Raji (cell line): ENCODE results near the gene AICDA.

Experiments
- POLR2A ChIP-seq: IDR thresholded peaks from 2 replicates; pipeline ENCODE4 v1.6.1; 2011; ENCODE audit warnings: low read depth, low read length, control low read depth; ENCODE audit not compliant: insufficient read depth

AICDA gene

DNA sequence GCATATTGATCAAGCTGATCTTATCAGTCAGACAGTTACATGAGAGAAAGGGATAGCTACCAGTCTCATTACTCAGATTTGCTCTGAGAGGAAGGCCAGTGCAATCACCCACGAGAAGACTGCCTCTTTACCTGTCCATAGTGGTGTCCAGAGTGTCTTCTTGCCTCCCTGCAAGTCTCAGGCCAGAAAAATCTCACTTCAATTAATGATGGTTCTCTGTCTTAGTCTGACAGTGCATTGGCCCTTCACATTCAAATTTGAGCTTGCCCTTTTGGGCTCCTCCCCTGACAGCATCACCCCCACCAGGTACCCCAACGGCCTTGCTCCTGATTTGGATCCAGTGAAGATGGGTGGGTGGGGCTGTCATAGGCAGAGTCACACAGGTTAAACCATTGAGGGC, at the start of gene AICDA:
AICDA (minus strand) TSS at position 231 of the 400 bp plus-strand sequence; CDS start at position 139, 92 bp downstream.
- peak; percentile 96 for TF ChIP-seq POLR2A

DNA sequence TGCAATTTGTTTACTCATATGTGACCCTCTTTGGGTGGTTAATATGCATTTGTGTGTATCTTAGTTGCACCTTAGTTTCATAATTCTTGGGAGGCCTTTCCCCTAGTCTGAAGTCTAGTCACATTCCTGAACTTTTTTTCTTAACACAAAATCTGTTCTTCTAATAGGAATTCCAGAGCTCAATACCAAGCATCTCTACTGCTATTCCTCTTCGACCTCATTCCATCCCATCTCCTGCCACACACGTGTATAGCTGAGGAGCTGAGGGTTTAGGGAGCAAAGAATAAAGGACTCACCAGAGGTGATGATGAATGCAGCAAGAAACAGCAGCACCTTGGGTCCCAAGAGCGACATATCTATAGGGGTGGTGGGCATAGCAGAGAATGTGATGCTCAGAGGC, 49.1 kb upstream of the AICDA start:
- no peak for TF ChIP-seq POLR2A

DNA sequence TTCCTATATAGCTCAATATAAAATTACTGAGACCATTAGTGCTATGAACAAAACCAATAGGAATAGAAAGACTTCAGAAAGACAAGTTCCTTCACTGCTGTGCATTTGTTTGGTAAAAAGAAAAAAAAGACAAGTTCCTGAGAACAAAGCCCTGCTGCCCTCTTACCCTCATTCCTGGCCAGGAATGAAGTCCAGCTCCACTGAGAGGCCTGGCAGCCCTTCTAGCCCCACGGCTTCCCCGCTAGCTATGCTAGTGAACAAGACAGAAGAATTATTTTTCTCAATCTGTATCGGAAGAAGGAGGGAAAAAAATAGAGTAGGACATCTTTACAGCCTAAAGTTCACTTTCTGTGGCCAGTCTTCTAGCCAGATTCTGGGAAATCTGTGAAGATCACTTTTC, 48.4 kb upstream of the AICDA start:
- no peak for TF ChIP-seq POLR2A

DNA sequence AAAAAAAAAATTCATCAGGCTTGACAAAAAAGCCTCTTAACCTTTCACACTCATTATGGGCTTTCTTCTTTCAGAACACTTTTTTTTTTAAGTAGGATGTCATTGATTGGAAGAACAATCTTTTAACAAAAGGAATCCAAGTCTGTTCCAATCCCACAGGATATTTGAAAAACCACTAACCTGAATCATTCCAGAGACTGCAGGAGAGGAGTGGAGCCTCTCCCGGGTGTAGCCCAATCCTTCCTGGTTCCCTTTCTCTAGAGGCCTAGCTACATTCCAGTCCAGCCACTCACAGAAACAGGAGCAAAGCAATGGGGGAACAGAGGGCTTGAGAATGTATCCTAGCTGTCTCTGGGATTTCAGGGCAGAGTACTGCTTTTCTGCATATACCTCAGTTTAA, 45.7 kb upstream of the AICDA start:
- no peak for TF ChIP-seq POLR2A

DNA sequence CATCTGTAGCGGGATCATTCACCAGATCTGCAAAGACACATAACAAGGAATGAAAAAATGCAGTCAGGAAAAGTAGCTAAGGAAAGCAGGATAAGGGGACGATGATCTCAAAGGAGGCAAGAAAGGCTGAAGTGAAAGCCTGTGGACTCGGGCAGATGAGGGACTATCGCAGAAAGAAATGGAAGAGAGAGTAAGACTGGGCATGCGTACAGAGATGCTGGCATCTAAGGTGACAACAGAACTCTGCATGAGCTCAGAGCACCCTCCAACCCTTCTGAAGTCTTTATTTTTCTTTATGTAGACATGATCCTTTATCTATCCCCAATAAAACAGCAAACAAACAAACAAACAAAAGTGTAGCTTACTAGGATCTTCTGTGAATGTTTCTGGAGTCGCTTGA, 42.8 kb upstream of the AICDA start:
- TF ChIP-seq POLR2A: no peak

DNA sequence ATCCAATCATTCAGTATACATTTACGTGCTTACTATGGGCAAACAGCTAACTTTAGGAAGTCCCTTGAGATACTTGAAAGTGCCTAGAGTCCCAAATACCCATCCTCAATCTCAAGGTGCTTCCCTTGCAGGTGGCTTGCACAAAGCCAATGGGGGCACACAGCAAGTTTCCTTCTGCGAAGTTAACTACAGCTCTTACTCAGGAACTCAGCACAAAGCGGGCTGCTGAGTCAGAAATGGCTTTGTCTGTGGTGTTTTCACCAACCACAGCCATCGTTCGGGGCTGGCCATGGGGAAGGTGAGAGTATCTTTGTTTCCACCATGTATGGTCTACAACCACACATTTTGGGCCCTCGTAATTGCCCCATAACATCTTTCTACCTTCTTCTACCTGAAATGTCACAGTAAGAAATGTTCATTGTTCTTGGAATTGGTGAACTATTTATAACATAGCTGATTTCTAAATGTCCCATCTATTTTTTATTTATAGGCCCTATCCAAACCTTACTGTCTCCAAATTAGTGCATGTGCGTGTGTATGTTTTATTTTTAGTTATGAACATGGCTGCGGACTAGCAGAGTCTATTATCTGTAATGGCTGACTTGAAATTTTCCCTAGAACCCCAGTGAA, 36.0 kb upstream of the AICDA start:
- no peak for TF ChIP-seq POLR2A

DNA sequence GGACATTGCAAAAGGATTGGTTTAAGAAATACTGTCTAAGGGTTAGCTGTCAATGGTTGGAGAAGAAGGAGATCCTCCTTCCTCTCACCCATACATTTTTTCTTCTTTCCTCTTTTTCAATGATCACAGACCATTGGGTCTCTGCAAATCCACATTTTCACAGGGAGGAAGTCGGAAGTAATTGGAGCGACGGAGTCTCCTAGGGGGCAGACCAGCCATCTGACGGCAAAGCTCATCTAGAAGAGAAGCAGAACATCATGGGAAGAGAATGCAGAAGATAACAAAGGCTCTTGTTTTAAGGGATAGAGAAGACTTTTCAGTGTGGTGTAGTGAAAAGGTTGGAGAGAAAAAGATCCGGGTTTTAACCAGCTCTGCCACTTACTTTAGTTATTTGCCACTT, 35.3 kb upstream of the AICDA start:
- TF ChIP-seq POLR2A: no peak

DNA sequence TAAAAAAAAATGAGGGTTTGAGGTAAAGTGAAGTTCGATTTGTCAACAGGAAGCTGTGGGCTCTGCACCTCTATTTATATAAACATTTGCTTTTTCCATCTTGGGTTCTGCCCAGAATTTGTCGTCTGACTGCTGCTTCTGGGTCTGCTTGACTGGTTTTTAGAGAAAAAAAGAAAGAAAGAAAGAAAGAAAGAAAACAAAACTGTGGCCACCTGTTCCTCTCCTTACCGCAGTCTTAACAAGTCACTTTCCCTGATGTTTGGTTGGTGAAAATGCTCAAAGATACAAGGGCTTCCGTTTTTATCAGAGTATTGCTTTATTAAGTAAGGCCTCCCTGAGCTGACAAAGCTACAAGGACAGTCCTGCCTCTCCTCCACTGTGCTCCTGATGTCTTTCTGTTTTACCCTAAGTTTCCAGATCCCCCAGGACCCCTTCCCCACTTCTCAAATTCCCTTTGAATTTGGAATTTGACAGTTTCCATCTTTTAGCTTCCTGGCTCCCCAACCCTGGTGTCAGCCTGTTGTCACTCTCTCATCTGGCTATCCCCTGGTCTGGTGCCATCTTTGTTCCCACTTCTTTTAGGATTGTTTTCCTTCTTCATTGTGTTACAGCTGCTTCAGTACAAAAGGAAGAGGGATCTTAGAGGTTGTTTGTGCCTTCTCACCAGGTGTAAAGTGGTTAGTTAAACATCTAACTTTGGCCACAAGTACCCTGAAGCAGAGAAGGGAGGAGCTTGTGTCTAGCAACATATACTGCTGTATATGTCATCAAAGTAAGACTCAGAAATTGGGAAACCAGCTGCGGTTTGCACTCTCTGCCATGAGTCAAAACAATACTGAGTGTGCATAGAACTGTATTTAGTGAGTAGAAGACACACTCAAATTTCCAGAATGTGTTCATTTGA, 31.9 kb upstream of the AICDA start:
- peak; percentile 58; the same call in 1 of the 2 replicates for TF ChIP-seq POLR2A

DNA sequence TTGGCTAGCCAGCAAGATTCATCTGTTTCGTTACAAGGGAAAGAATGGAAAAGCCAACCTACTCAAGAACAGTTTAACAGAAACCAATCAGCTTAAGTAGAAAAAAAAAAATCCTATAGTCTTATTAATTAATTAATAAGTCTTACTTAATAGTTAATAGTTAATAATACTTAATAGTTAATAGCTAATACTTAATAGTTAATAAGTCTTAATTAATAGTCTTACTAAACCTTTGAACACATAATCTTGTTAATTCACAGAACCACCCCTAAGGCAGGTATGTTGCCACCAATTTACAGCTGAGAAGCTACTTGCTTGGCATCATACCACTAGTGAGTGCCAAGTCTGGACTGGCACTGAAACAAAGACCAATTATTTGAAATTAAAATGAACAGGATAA, 30.1 kb upstream of the AICDA start:
- TF ChIP-seq POLR2A: no peak

DNA sequence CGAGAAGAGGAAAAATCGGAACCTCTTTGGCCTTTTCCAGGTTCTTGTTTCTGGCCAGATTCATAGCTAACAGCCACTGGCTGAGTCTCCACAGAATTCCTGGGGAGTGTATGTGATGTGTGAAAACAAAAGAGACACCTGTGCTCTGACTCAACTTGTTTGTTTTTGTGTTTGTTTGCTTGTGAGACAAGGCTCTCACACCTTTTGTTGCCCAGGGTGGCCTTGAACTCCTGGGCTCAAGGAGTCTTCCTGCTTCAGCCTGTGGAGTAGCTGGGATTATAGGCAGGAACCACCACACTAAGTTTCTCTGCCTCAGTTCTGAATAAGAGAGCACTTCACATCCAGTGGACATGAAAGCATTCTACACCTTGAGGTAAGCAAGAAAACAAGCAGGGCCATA, 27.3 kb upstream of the AICDA start:
- no peak for TF ChIP-seq POLR2A

DNA sequence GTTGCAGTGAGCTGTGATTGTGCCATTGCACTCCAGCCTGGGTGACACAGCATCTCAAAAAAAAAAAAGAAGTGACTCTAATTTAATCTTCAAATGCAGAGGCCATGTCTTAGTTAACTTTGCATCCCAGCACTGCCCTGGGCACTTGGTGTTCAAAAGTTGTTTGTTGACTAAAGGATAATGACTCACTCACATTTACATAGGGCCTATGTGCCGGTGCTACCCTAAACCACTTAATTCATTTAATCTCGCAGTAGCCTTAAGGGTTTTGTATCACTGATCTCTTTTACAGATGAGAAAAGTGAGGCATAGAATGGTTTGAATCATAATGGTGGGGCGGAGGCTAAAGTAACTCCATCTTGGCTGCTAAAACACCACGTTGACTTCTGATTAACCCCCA, 26.3 kb upstream of the AICDA start:
- no peak for TF ChIP-seq POLR2A

DNA sequence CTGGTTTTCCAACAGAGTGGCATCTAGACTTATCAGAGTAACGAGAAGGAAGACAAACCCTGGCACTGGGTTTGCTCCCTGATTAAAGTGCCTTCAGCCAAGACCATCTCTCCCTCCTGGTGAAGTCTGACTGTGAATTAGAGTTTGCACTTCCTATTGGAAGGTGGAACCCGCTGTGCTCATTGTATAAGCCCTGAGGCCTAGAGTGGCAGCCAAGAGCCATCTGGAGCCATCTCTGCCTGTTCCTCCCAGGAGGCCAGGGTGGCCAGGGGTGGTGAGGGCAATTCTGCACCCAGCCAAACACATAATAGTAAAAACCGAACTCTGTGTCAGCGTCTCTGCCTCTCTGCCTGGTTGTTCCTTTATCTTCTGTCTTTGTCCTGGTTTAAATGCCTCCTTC, 25.0 kb upstream of the AICDA start:
- TF ChIP-seq POLR2A: no peak

DNA sequence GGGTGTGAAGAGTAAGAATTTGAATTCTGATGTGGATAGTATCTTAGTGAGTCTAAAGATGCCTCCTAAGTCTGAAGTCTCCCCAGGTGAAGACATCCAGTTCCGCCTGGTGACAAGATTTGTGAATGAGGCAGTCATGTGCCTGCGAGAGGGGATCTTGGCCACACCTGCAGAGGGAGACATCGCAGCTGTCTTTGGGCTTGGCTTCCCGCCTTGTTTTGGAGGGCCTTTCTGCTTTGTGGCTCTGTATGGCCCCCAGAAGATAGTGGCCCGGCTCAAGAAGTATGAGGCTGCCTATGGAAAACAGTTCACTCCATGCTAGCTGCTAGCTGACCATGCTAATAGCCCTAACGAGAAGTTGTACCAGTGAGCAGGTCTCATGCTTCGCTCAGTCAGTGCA, 24.6 kb upstream of the AICDA start:
- TF ChIP-seq POLR2A: no peak

DNA sequence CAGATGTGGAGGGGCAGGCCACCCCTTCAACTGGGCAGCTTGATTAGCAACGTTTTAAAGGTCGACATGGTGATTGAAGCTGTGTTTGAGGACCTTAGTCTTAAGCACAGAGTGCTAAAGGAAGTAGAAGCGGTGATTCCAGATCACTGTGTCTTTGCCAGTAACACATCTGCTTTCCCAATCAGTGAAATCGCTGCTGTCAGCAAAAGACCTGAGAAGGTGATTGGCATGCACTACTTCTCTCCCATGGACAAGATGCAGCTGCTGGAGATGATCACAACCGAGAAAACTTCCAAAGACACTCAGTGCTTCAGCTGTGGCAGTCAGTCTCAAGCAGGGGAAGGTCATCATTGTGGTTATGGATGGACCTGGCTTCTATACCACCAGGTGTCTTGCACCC, 23.9 kb upstream of the AICDA start:
- TF ChIP-seq POLR2A: no peak

DNA sequence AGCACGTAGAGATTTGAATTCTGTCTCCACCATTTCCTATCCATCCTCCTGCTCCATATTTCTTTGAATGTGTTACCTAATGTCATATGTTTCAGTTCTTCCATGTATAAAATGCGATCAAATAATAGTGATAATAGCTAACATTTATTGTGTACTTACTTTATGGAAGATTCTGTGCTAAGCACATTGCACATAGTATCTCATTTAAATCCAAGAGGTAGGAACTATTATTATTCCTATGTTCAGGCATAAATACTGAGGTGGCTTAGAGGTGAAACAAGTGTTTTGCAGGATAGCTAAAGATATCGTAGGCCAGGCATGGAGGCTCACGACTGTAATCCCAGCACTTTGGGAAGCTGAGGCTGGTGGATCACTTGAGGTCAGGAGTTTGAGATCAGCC, 17.5 kb upstream of the AICDA start:
- TF ChIP-seq POLR2A: no peak

DNA sequence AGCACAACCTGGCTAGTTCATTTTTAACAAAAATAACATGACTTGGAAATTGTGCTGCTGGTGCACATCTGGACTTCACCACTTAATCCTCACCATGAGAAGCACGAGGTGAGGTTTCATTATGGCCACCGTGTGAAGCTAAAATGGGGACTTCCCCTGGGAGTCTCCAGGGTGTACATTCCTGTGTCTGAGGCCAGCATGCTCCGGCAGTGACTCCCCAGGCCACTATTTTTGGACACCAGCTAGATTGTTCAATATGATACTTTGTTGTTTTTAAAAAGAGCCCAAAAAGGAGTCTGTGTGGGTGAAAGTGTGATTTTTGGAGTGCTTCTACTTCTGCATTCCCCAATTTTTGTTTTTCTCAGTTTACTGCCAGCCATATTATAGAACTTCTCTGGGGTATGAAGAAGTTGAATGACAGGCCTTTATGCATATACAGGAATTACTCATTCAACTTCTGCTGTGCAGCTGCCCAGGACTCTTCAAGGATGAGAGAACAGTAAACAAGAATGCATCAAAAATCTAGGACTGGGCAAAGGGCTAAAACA, 16.9 kb upstream of the AICDA start:
- TF ChIP-seq POLR2A: no peak
